HEK293 (cell line): ENCODE measurements around the gene CIRBP.

Source experiments
- CTCF ChIA-PET: fragments of 350-600 bp; formaldehyde crosslinking; extraction: SDS; loops from one replicate; lab custom pipeline; 2021; ENCODE audit warnings: antibody characterized with exemption; lab: Yijun Ruan, JAX
- POLR2A ChIA-PET: fragments of 300-600 bp; formaldehyde crosslinking; extraction: SDS; loops from one replicate; lab custom pipeline; 2020; ENCODE audit warnings: antibody characterized with exemption, inconsistent platforms; lab: Yijun Ruan, JAX
- H3K27ac ChIP-seq: fragments of 200-500 bp; sonication (Bioruptor generic); 2 replicates; pipeline ENCODE4 v1.5.1; 2014; ENCODE audit warnings: low read depth, low read length, control low read depth, inconsistent platforms; ENCODE audit errors: extremely low read depth
- H3K36me3 ChIP-seq, 2 experiments: fragments of 200-500 bp in 1 of 2; sonication (Bioruptor generic) in 1 of 2; 1 replicate in 1 of 2; 2 replicates in 1 of 2; pipeline ENCODE4 v1.5.1; 2014 to 2017; ENCODE audit warnings: inconsistent platforms in 2 of 2, low read length in 2 of 2; ENCODE audit not compliant: control insufficient read depth in 2 of 2, insufficient read depth in 1 of 2
- H3K4me1 ChIP-seq: fragments of 200-500 bp; sonication (Bioruptor generic); 2 replicates; pipeline ENCODE4 v1.5.1; 2014; ENCODE audit warnings: mild to moderate bottlenecking, low read length, inconsistent platforms; ENCODE audit not compliant: control insufficient read depth, insufficient read depth
- H3K4me3 ChIP-seq: 2 replicates; pipeline ENCODE4 v1.5.1; 2011; ENCODE audit warnings: low read depth, mild to moderate bottlenecking, control low read depth, low read length, moderate library complexity
- H3K9me3 ChIP-seq: fragments of 200-500 bp; sonication (Bioruptor generic); 2 replicates; pipeline ENCODE4 v1.5.1; 2014; ENCODE audit warnings: low read depth, low read length, inconsistent platforms; ENCODE audit not compliant: control insufficient read depth, insufficient read depth
- GLIS1 ChIP-seq: fragments of 450-650 bp; formaldehyde crosslinking; IDR thresholded peaks from 2 replicates; pipeline ENCODE4 v1.5.1; 2016; ENCODE audit warnings: missing biosample characterization, missing genetic modification characterization
- OSR2 ChIP-seq: fragments of 450-650 bp; formaldehyde crosslinking; IDR thresholded peaks from 2 replicates; pipeline ENCODE4 v1.5.1; 2016; ENCODE audit warnings: missing biosample characterization, missing genetic modification characterization
- PRDM2 ChIP-seq: fragments of 450-650 bp; formaldehyde crosslinking; IDR thresholded peaks from 2 replicates; pipeline ENCODE4 v1.5.1; 2016; ENCODE audit warnings: missing biosample characterization, missing genetic modification characterization, borderline replicate concordance
- SALL2 ChIP-seq: fragments of 450-650 bp; formaldehyde crosslinking; IDR thresholded peaks from 2 replicates; pipeline ENCODE4 v1.5.0; 2017; ENCODE audit warnings: missing biosample characterization, mild to moderate bottlenecking, missing genetic modification characterization, borderline replicate concordance
- SCRT1 ChIP-seq: fragments of 450-650 bp; formaldehyde crosslinking; IDR thresholded peaks from 2 replicates; pipeline ENCODE4 v1.5.1; 2016; ENCODE audit warnings: missing biosample characterization, missing genetic modification characterization, borderline replicate concordance
- ZBTB17 ChIP-seq: fragments of 450-650 bp; formaldehyde crosslinking; IDR thresholded peaks from 2 replicates; pipeline ENCODE4 v1.5.1; 2016; ENCODE audit warnings: missing biosample characterization, missing genetic modification characterization
- ZNF138 ChIP-seq: fragments of 450-650 bp; formaldehyde crosslinking; IDR thresholded peaks from 2 replicates; pipeline ENCODE4 v1.5.1; 2016; ENCODE audit warnings: missing biosample characterization, missing genetic modification characterization, borderline replicate concordance
- ZNF23 ChIP-seq: fragments of 450-650 bp; formaldehyde crosslinking; IDR thresholded peaks from 2 replicates; pipeline ENCODE4 v1.5.1; 2016; ENCODE audit warnings: missing biosample characterization, missing genetic modification characterization, borderline replicate concordance
- ZNF24 ChIP-seq: fragments of 450-650 bp; formaldehyde crosslinking; IDR thresholded peaks from 2 replicates; pipeline ENCODE4 v1.5.1; 2016; ENCODE audit warnings: missing biosample characterization, missing genetic modification characterization
- ZNF433 ChIP-seq: fragments of 450-650 bp; formaldehyde crosslinking; IDR thresholded peaks from 2 replicates; pipeline ENCODE4 v1.5.1; 2016; ENCODE audit warnings: missing biosample characterization, missing genetic modification characterization, low read depth
- ZNF449 ChIP-seq: fragments of 450-650 bp; formaldehyde crosslinking; IDR thresholded peaks from 2 replicates; pipeline ENCODE4 v1.5.1; 2017; ENCODE audit warnings: missing biosample characterization, mild to moderate bottlenecking, missing genetic modification characterization, moderate library complexity
- ZNF529 ChIP-seq: fragments of 450-650 bp; formaldehyde crosslinking; IDR thresholded peaks from 2 replicates; pipeline ENCODE4 v1.5.1; 2017; ENCODE audit warnings: missing genetic modification characterization, missing biosample characterization; ENCODE audit not compliant: insufficient replicate concordance
- ZNF600 ChIP-seq: fragments of 450-650 bp; formaldehyde crosslinking; IDR thresholded peaks from 2 replicates; pipeline ENCODE4 v1.5.1; 2016; ENCODE audit warnings: missing biosample characterization, missing genetic modification characterization
- ZNF610 ChIP-seq: fragments of 450-650 bp; formaldehyde crosslinking; IDR thresholded peaks from 2 replicates; pipeline ENCODE4 v1.5.1; 2016; ENCODE audit warnings: missing biosample characterization, missing genetic modification characterization, borderline replicate concordance
- ZNF623 ChIP-seq: fragments of 450-650 bp; formaldehyde crosslinking; IDR thresholded peaks from 2 replicates; pipeline ENCODE4 v1.5.1; 2016; ENCODE audit warnings: missing biosample characterization, missing genetic modification characterization
- TF ChIP-seq, protein P1 (sequence below): fragments of 450-650 bp; formaldehyde crosslinking; IDR thresholded peaks from 2 replicates; pipeline ENCODE4 v1.5.1; 2016; ENCODE audit warnings: missing biosample characterization, missing genetic modification characterization
- TF ChIP-seq, protein P2 (sequence below): fragments of 450-650 bp; formaldehyde crosslinking; IDR thresholded peaks from 2 replicates; pipeline ENCODE4 v1.5.1; 2017; ENCODE audit warnings: missing biosample characterization, missing genetic modification characterization
- TF ChIP-seq, protein P3 (sequence below): fragments of 450-650 bp; formaldehyde crosslinking; IDR thresholded peaks from 2 replicates; pipeline ENCODE4 v1.5.1; 2016; ENCODE audit warnings: missing biosample characterization, missing genetic modification characterization

Gene CIRBP

GRCh38 chr19:1268226-1269064, 687 bp upstream of the CIRBP start (continued):
- TF ChIP-seq PRDM2 (peak; percentile 60; the same call in 1 of the 2 replicates), ZNF23 (no peak)
- TF ChIP-seq, all 188 proteins: peak for 24

- Histone ChIP-seq H3K36me3 (peaks cover 4 to 49% of the 10 kb centered on the region in 2 experiments; a peak in 2 of 3 replicates), H3K27ac (peak overlapping the region; percentile 99), H3K9me3 (no peaks in the 10 kb centered on the region), H3K4me1 (peaks cover 22% of the 10 kb centered on the region), H3K4me3 (peak overlapping the region; percentile 44)
- ChIA-PET POLR2A (interaction anchor here (0.5 to 7.7 kb wide), 42 partner anchors 8 to 477 kb away, joined by 3 to 407 read pairs (median 6); partner anchors contain the start of genes ABCA7, ATP5F1D, CNN2 and GPX4), CTCF (interaction anchor here (0.6 to 11.3 kb wide), 6 partner anchors 10 to 346 kb away, joined by 3 to 299 read pairs (median 4); no protein-coding TSS in a partner anchor)
- no peak for TF ChIP-seq SALL2
- peak; percentile 60; the same call in 1 of the 2 replicates for TF ChIP-seq ZNF610
- TF ChIP-seq ZNF600 (tag by site-specific recombination), result peak; percentile 50; the same call in 1 of the 2 replicates
- TF ChIP-seq ZNF449 (tag by site-specific recombination), result no peak
- TF ChIP-seq, protein P1, sequence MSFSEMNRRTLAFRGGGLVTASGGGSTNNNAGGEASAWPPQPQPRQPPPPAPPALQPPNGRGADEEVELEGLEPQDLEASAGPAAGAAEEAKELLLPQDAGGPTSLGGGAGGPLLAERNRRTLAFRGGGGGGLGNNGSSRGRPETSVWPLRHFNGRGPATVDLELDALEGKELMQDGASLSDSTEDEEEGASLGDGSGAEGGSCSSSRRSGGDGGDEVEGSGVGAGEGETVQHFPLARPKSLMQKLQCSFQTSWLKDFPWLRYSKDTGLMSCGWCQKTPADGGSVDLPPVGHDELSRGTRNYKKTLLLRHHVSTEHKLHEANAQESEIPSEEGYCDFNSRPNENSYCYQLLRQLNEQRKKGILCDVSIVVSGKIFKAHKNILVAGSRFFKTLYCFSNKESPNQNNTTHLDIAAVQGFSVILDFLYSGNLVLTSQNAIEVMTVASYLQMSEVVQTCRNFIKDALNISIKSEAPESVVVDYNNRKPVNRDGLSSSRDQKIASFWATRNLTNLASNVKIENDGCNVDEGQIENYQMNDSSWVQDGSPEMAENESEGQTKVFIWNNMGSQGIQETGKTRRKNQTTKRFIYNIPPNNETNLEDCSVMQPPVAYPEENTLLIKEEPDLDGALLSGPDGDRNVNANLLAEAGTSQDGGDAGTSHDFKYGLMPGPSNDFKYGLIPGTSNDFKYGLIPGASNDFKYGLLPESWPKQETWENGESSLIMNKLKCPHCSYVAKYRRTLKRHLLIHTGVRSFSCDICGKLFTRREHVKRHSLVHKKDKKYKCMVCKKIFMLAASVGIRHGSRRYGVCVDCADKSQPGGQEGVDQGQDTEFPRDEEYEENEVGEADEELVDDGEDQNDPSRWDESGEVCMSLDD (tag by site-specific recombination), result peak; percentile 61; the same call in 1 of the 2 replicates
- peak; percentile 24 for TF ChIP-seq ZNF623 (tag by site-specific recombination)
- TF ChIP-seq ZNF529 (tag by site-specific recombination), result no peak
- peak; percentile 20; the same call in 1 of the 2 replicates for TF ChIP-seq ZBTB17 (tag by site-specific recombination)
- TF ChIP-seq, protein P2, sequence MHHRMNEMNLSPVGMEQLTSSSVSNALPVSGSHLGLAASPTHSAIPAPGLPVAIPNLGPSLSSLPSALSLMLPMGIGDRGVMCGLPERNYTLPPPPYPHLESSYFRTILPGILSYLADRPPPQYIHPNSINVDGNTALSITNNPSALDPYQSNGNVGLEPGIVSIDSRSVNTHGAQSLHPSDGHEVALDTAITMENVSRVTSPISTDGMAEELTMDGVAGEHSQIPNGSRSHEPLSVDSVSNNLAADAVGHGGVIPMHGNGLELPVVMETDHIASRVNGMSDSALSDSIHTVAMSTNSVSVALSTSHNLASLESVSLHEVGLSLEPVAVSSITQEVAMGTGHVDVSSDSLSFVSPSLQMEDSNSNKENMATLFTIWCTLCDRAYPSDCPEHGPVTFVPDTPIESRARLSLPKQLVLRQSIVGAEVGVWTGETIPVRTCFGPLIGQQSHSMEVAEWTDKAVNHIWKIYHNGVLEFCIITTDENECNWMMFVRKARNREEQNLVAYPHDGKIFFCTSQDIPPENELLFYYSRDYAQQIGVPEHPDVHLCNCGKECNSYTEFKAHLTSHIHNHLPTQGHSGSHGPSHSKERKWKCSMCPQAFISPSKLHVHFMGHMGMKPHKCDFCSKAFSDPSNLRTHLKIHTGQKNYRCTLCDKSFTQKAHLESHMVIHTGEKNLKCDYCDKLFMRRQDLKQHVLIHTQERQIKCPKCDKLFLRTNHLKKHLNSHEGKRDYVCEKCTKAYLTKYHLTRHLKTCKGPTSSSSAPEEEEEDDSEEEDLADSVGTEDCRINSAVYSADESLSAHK (tag by site-specific recombination), result 0 out of 2 replicates have a peak, but pooled peaks have one; percentile 9
- TF ChIP-seq SCRT1 (tag by site-specific recombination), result no peak
- TF ChIP-seq, protein P3, sequence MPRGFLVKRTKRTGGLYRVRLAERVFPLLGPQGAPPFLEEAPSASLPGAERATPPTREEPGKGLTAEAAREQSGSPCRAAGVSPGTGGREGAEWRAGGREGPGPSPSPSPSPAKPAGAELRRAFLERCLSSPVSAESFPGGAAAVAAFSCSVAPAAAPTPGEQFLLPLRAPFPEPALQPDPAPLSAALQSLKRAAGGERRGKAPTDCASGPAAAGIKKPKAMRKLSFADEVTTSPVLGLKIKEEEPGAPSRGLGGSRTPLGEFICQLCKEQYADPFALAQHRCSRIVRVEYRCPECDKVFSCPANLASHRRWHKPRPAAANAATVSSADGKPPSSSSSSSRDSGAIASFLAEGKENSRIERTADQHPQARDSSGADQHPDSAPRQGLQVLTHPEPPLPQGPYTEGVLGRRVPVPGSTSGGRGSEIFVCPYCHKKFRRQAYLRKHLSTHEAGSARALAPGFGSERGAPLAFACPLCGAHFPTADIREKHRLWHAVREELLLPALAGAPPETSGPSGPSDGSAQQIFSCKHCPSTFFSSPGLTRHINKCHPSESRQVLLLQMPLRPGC (tag by site-specific recombination), result no peak
- TF ChIP-seq ZNF24 (tag by site-specific recombination), result 0 out of 2 replicates have a peak, but pooled peaks have one; percentile 20
- peak; percentile 76; the same call in 1 of the 2 replicates for TF ChIP-seq GLIS1 (tag by site-specific recombination)
- TF ChIP-seq ZNF433 (tag by site-specific recombination), result no peak
- no peak for TF ChIP-seq OSR2 (tag by site-specific recombination)
- TF ChIP-seq ZNF138 (tag by site-specific recombination), result no peak
Observed at GRCh38 chr19:1269478-1270212, 513 bp downstream of the CIRBP start.
